ENCODE results near the gene NTN5.

Gene NTN5

GRCh38 chr19:48632692-48633147 is 40.1 kb downstream of the NTN5 start:
- TF ChIP-seq POLR2AphosphoS5 (IDR thresholded peaks at IDR 0.05; ENCODE audit: low read depth, low read length): no peak
- no peak for TF ChIP-seq SIN3A (IDR thresholded peaks at IDR 0.05; ENCODE audit: borderline replicate concordance, insufficient read depth, low read length)
- no peak for TF ChIP-seq REST (IDR thresholded peaks at IDR 0.05; ENCODE audit: insufficient read depth in 1 of 2, low read depth in 2 of 2, low read length in 2 of 2)
- TF ChIP-seq TAF1 (IDR thresholded peaks at IDR 0.05; ENCODE audit: borderline replicate concordance, insufficient read depth, low read length): no peak
- TF ChIP-seq FOXP2 (optimal IDR thresholded peaks at IDR 0.05; ENCODE audit: borderline replicate concordance, extremely low read depth, extremely low read length, insufficient read depth): no peak

GRCh38 chr19:48631225-48631624 is 41.6 kb downstream of the NTN5 start:
- TF ChIP-seq FOXP2 (optimal IDR thresholded peaks at IDR 0.05; ENCODE audit: borderline replicate concordance, extremely low read depth, extremely low read length, insufficient read depth) (no peak), TAF1 (IDR thresholded peaks at IDR 0.05; ENCODE audit: borderline replicate concordance, insufficient read depth, low read length) (no peak), SIN3A (IDR thresholded peaks at IDR 0.05; ENCODE audit: borderline replicate concordance, insufficient read depth, low read length) (no peak), REST (IDR thresholded peaks at IDR 0.05; ENCODE audit: insufficient read depth in 1 of 2, low read depth in 2 of 2, low read length in 2 of 2) (no peak), POLR2AphosphoS5 (IDR thresholded peaks at IDR 0.05; ENCODE audit: low read depth, low read length) (no peak)

GRCh38 chr19:48630296-48631063 is 42.3 kb downstream of the NTN5 start:
- TF ChIP-seq POLR2AphosphoS5 (IDR thresholded peaks at IDR 0.05; ENCODE audit: low read depth, low read length) (peak; percentile 14; the same call in 1 of the 2 replicates), TAF1 (IDR thresholded peaks at IDR 0.05; ENCODE audit: borderline replicate concordance, insufficient read depth, low read length) (no peak), FOXP2 (optimal IDR thresholded peaks at IDR 0.05; ENCODE audit: borderline replicate concordance, extremely low read depth, extremely low read length, insufficient read depth) (no peak), REST (IDR thresholded peaks at IDR 0.05; ENCODE audit: insufficient read depth in 1 of 2, low read depth in 2 of 2, low read length in 2 of 2) (no peak)

DNA sequence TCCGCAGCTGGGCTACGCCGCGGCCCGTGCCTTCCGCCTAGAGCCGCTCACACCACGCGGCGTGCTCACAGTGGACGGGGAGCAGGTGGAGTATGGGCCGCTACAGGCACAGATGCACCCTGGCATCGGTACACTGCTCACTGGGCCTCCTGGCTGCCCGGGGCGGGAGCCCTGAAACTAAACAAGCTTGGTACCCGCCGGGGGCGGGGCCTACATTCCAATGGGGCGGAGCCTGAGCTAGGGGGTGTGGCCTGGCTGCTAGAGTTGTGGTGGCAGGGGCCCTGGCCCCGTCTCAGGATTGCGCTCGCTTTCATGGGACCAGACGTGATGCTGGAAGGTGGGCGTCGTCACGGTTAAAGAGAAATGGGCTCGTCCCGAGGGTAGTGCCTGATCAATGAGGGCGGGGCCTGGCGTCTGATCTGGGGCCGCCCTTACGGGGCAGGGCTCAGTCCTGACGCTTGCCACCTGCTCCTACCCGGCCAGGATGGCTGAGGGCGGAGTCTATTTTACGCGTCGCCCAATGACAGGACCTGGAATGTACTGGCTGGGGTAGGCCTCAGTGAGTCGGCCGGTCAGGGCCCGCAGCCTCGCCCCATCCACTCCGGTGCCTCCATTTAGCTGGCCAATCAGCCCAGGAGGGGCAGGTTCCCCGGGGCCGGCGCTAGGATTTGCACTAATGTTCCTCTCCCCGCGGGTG is 43.1 kb downstream of the NTN5 start:
- no peak for TF ChIP-seq SIN3A (IDR thresholded peaks at IDR 0.05; ENCODE audit: borderline replicate concordance, insufficient read depth, low read length)
- no peak for TF ChIP-seq FOXP2 (optimal IDR thresholded peaks at IDR 0.05; ENCODE audit: borderline replicate concordance, extremely low read depth, extremely low read length, insufficient read depth)
- no peak for TF ChIP-seq REST (IDR thresholded peaks at IDR 0.05; ENCODE audit: insufficient read depth in 1 of 2, low read depth in 2 of 2, low read length in 2 of 2)
- TF ChIP-seq POLR2AphosphoS5 (IDR thresholded peaks at IDR 0.05; ENCODE audit: low read depth, low read length): no peak; the same call in 1 of the 2 replicates
- TF ChIP-seq TAF1 (IDR thresholded peaks at IDR 0.05; ENCODE audit: borderline replicate concordance, insufficient read depth, low read length): no peak
